ENCODE results near the gene TMEM255B. TPM values are rescaled to one million over a fixed set of nuclear protein-coding genes. Genes with fewer than 3 reads are reported as not detected.
A peak's percentile ranks its signal among the peaks of the same experiment; 100 is the strongest.

Gene TMEM255B
- total RNA-seq, 1 experiment from 2014 or later, result 2.8 TPM

- no peaks in the 10 kb centered on the region for H3K79me1 ChIP-seq (ENCODE audit: insufficient read depth, low read depth, low read length, poor library complexity, severe bottlenecking)
- no peak overlapping the region for H2BK5ac ChIP-seq (ENCODE audit: insufficient read length, low read length)
- no peak overlapping the region for H3K4me3 Mint-ChIP-seq
- H2AFZ ChIP-seq (ENCODE audit: low read length), result no peak overlapping the region
- H3K14ac ChIP-seq (ENCODE audit: insufficient read depth, low read length), result 0 out of 2 replicates have a peak overlapping the region, but pooled peaks have one; percentile 11
- no peak overlapping the region for H2BK15ac ChIP-seq (ENCODE audit: low read depth, low read length)
- peaks cover 3 to 6% of the 10 kb centered on the region in 2 experiments; a peak in 2 of 4 replicates for H3K4me1 Mint-ChIP-seq
- DNase-seq, result no peak
- H3K4me2 ChIP-seq (ENCODE audit: insufficient read depth, insufficient read length, low read length), result no peak overlapping the region
- TF ChIP-seq CTCF (conservative IDR thresholded peaks at IDR 0.05), result no peak
- H3K23me2 ChIP-seq (ENCODE audit: insufficient read length, low read depth, low read length, poor library complexity, severe bottlenecking), result no peaks in the 10 kb centered on the region
- H3K56ac ChIP-seq (ENCODE audit: insufficient read length, low read depth, low read length), result no peak overlapping the region
- H3K27ac Mint-ChIP-seq, result no peak overlapping the region
- H4K91ac ChIP-seq (ENCODE audit: insufficient read length, low read depth, low read length), result no peak overlapping the region
- no peak overlapping the region for H2BK120ac ChIP-seq (ENCODE audit: low read depth, low read length, poor library complexity, severe bottlenecking)
- no peaks in the 10 kb centered on the region for H3K36me3 Mint-ChIP-seq (ENCODE audit: insufficient read depth in 1 of 3, low read depth in 3 of 3)
- H3K27ac ChIP-seq (ENCODE audit: insufficient read length, low read depth, low read length), result no peak overlapping the region
- H4K8ac ChIP-seq (replicated peaks; ENCODE audit: insufficient read length, low read depth, low read length), result no peak overlapping the region
- no CpG with 5 or more reads among the region's 10 CpGs for WGBS (ENCODE audit: extremely low coverage, insufficient read length, low lambda C conversion rate)
- no peaks in the 10 kb centered on the region for H4K20me1 ChIP-seq (ENCODE audit: control insufficient read depth, insufficient read depth, insufficient read length)
- H4K5ac ChIP-seq (ENCODE audit: insufficient read length, low read depth, low read length), result no peak overlapping the region
- H3K18ac ChIP-seq (ENCODE audit: insufficient read length, low read depth, low read length), result no peak overlapping the region
- H2AK5ac ChIP-seq (ENCODE audit: insufficient read length, low read length), result no peak overlapping the region
- no peaks in the 10 kb centered on the region for H3K4me1 ChIP-seq (ENCODE audit: insufficient read depth, low read length)
- H2BK12ac ChIP-seq (ENCODE audit: insufficient read length, low read depth, low read length), result no peak overlapping the region
- no peak overlapping the region for H2BK20ac ChIP-seq (ENCODE audit: low read depth, low read length, poor library complexity, severe bottlenecking)
- H3K27me3 ChIP-seq (ENCODE audit: insufficient read depth, low read length), result no peaks in the 10 kb centered on the region
- H3K79me2 ChIP-seq (ENCODE audit: insufficient read depth, low read length), result no peaks in the 10 kb centered on the region
- no peak overlapping the region for H3K4ac ChIP-seq (ENCODE audit: low read depth, low read length)
- no peaks in the 10 kb centered on the region for H3K9me3 ChIP-seq (ENCODE audit: control insufficient read depth, low read depth, low read length)
- H3K23ac ChIP-seq (ENCODE audit: insufficient read length, low read depth, low read length), result no peak overlapping the region
- no peak overlapping the region for H3T11ph ChIP-seq (ENCODE audit: low read length)
- H3K27me3 Mint-ChIP-seq (ENCODE audit: low read depth), result no peaks in the 10 kb centered on the region
- H3K9ac ChIP-seq (ENCODE audit: extremely low read depth, insufficient read length, low read length), result no peak overlapping the region
- no peaks in the 10 kb centered on the region; a peak in 1 of 5 replicates for H3K9me3 Mint-ChIP-seq
These were observed 41.5 kb downstream of the TMEM255B start for GRCh38 chr13:113800576-113800926.

All from H9 (cell line).